PFSK-1 (cell line): ENCODE results near the gene BABAM2.

Experiments
- FOXP2 ChIP-seq: optimal IDR thresholded peaks from 2 replicates; pipeline ENCODE3; 2011; ENCODE audit warnings: borderline replicate concordance, control low read depth, inconsistent platforms; ENCODE audit not compliant: insufficient read depth; ENCODE audit errors: extremely low read length, extremely low read depth
- POLR2AphosphoS5 ChIP-seq: IDR thresholded peaks from 2 replicates; pipeline ENCODE4 v1.6.1; 2012; ENCODE audit warnings: low read depth, mild to moderate bottlenecking, control low read depth, low read length, moderate library complexity
- REST ChIP-seq, 2 experiments: IDR thresholded peaks; 2 replicates each; pipeline versions ENCODE4 v1.6.1 to v1.8.0; 2011 to 2012; ENCODE audit warnings: low read depth in 2 of 2, low read length in 2 of 2, control low read depth in 1 of 2, inconsistent platforms in 1 of 2, mild to moderate bottlenecking in 1 of 2, moderate library complexity in 1 of 2; ENCODE audit not compliant: insufficient read depth in 1 of 2
- SIN3A ChIP-seq: IDR thresholded peaks from 2 replicates; pipeline ENCODE4 v1.6.1; 2012; ENCODE audit warnings: mild to moderate bottlenecking, low read length, moderate library complexity, borderline replicate concordance; ENCODE audit not compliant: insufficient read depth
- TAF1 ChIP-seq: IDR thresholded peaks from 2 replicates; pipeline ENCODE4 v1.6.1; 2012; ENCODE audit warnings: low read length, control low read depth, borderline replicate concordance; ENCODE audit not compliant: insufficient read depth

Gene BABAM2

GRCh38 chr2:27904405-27904665, 13.8 kb downstream of the BABAM2 start:
- no peak for TF ChIP-seq TAF1
- TF ChIP-seq POLR2AphosphoS5 = no peak
- TF ChIP-seq REST (IDR thresholded peaks at IDR 0.05; ENCODE audit: insufficient read depth in 1 of 2, low read depth in 2 of 2, low read length in 2 of 2) = no peak
- no peak for TF ChIP-seq FOXP2
- TF ChIP-seq SIN3A = no peak

- TF ChIP-seq TAF1 (no peak), SIN3A (no peak), FOXP2 (no peak)
These were observed 15.5 kb downstream of the BABAM2 start for GRCh38 chr2:27906074-27906473.

GRCh38 chr2:27907547-27907946, 17.0 kb downstream of the BABAM2 start:
- TF ChIP-seq REST (IDR thresholded peaks at IDR 0.05; ENCODE audit: insufficient read depth in 1 of 2, low read depth in 2 of 2, low read length in 2 of 2) = no peak
- no peak for TF ChIP-seq FOXP2
- TF ChIP-seq SIN3A = no peak
- no peak for TF ChIP-seq TAF1
- TF ChIP-seq POLR2AphosphoS5 = no peak

- TF ChIP-seq FOXP2 (no peak), POLR2AphosphoS5 (no peak), REST (IDR thresholded peaks at IDR 0.05; ENCODE audit: insufficient read depth in 1 of 2, low read depth in 2 of 2, low read length in 2 of 2) (no peak), SIN3A (no peak), TAF1 (no peak)
These were observed 19.4 kb downstream of the BABAM2 start for GRCh38 chr2:27909901-27910300.

GRCh38 chr2:27911458-27912210, 21.1 kb downstream of the BABAM2 start:
- TF ChIP-seq POLR2AphosphoS5 (no peak), FOXP2 (no peak), SIN3A (no peak), REST (IDR thresholded peaks at IDR 0.05; ENCODE audit: insufficient read depth in 1 of 2, low read depth in 2 of 2, low read length in 2 of 2) (no peak), TAF1 (no peak)
